ENCODE results near the gene CPNE1. TPM values are rescaled to one million over a fixed set of nuclear protein-coding genes. Genes with fewer than 3 reads are reported as not detected.

Gene CPNE1
- total RNA-seq, 1 experiment from 2014 or later: 333 TPM

DNA sequence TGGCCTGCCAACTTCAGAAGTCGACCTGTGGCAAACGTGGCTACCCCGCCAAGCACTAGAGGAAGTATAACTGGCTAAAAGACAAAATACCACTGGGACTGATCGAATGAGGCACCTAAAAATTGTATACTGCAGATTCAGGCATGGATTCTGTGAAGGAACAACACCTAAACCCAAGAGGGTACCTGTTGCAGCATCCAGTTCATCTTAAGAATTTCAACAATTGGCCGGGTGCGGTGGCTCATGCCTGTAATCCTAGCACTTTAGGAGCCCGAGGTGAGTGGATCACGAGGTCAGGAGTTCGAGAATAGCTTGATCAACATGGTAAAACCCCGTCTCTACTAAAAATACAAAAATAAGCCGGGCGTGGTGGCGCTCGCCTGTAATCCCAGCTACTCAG is 76.3 kb downstream of the CPNE1 start:
- CTCF ChIA-PET: no interaction called here
- DNase-seq (ENCODE audit: low read depth, low spot score): no peak
- RAD21 ChIA-PET (ENCODE audit: low non-redundant PET in 1 of 2, low total read pairs in 2 of 2, uncharacterized antibody in 2 of 2, unreplicated experiment in 2 of 2): no interaction called here
- Histone ChIP-seq H3K79me2 (ENCODE audit: insufficient read depth, low read length) (no peaks in the 10 kb centered on the region), H3K9me2 (ENCODE audit: insufficient read depth) (no peaks in the 10 kb centered on the region), H3K9ac (ENCODE audit: low read length) (no peak overlapping the region), H3K27ac (ENCODE audit: low read depth, low read length) (no peak overlapping the region), H3K9me3 (ENCODE audit: control insufficient read depth in 1 of 2, insufficient read depth in 1 of 2, low read depth in 1 of 2, low read length in 2 of 2) (no peaks in the 10 kb centered on the region), H4K20me1 (ENCODE audit: insufficient read depth) (no peaks in the 10 kb centered on the region), H3K4me1 (ENCODE audit: control insufficient read depth in 1 of 2, insufficient read depth in 2 of 2, low read length in 2 of 2) (peaks cover 0 to 3% of the 10 kb centered on the region in 2 experiments; a peak in 1 of 4 replicates), H3K4me3 (replicated peaks in 1 of 2; ENCODE audit: low read depth in 1 of 2, low read length in 2 of 2) (no peak overlapping the region), H3K27me3 (ENCODE audit: insufficient read depth, low read length) (no peaks in the 10 kb centered on the region), H2AFZ (ENCODE audit: low read depth, low read length, poor library complexity, severe bottlenecking) (no peak overlapping the region), H3K4me2 (ENCODE audit: low read length) (no peak overlapping the region), H3K36me3 (ENCODE audit: control insufficient read depth in 1 of 2, insufficient read depth in 2 of 2, low read length in 2 of 2) (no peaks in the 10 kb centered on the region)
- TF ChIP-seq SP1 (IDR thresholded peaks at IDR 0.05; ENCODE audit: low read depth) (no peak), POLR2AphosphoS5 (IDR thresholded peaks at IDR 0.05; ENCODE audit: low read depth, low read length) (no peak), YY1 (IDR thresholded peaks at IDR 0.05; ENCODE audit: extremely low read depth, insufficient replicate concordance, low read depth, low read length) (no peak), ZFX (IDR thresholded peaks at IDR 0.05) (no peak), ELF1 (IDR thresholded peaks at IDR 0.05; ENCODE audit: borderline replicate concordance, low read depth) (no peak), POLR2A (IDR thresholded peaks at IDR 0.05; ENCODE audit: borderline replicate concordance, extremely low read depth, insufficient read depth, insufficient read length) (no peak), MAX (IDR thresholded peaks at IDR 0.05) (no peak), CTCF (IDR thresholded peaks at IDR 0.05 in 2 of 3, conservative IDR thresholded peaks at IDR 0.05 in 1 of 3; ENCODE audit: borderline replicate concordance in 1 of 3, insufficient read depth in 1 of 3, low read depth in 2 of 3, low read length in 2 of 3) (no peak), CBX3 (IDR thresholded peaks at IDR 0.05; ENCODE audit: low read depth) (no peak), SIN3A (IDR thresholded peaks at IDR 0.05; ENCODE audit: low read depth) (no peak), RAD21 (IDR thresholded peaks at IDR 0.05; ENCODE audit: low read depth) (no peak), FOSL1 (IDR thresholded peaks at IDR 0.05; ENCODE audit: low read depth) (no peak), ATF3 (IDR thresholded peaks at IDR 0.05) (no peak), ZNF274 (IDR thresholded peaks at IDR 0.05; ENCODE audit: low read depth, low read length) (no peak), EZH2 (IDR thresholded peaks at IDR 0.05) (no peak), SRF (IDR thresholded peaks at IDR 0.05; ENCODE audit: low read depth) (no peak), TCF7L2 (IDR thresholded peaks at IDR 0.05; ENCODE audit: borderline replicate concordance, extremely low read depth, insufficient read depth, insufficient read length) (no peak), EZH2phosphoT487 (IDR thresholded peaks at IDR 0.05; ENCODE audit: borderline replicate concordance) (no peak)
- TF ChIP-seq, protein P1, sequence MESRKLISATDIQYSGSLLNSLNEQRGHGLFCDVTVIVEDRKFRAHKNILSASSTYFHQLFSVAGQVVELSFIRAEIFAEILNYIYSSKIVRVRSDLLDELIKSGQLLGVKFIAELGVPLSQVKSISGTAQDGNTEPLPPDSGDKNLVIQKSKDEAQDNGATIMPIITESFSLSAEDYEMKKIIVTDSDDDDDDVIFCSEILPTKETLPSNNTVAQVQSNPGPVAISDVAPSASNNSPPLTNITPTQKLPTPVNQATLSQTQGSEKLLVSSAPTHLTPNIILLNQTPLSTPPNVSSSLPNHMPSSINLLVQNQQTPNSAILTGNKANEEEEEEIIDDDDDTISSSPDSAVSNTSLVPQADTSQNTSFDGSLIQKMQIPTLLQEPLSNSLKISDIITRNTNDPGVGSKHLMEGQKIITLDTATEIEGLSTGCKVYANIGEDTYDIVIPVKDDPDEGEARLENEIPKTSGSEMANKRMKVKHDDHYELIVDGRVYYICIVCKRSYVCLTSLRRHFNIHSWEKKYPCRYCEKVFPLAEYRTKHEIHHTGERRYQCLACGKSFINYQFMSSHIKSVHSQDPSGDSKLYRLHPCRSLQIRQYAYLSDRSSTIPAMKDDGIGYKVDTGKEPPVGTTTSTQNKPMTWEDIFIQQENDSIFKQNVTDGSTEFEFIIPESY (IDR thresholded peaks at IDR 0.05; ENCODE audit: extremely low read depth, insufficient replicate concordance, low read length): no peak
- intact Hi-C loops (cut with micrococcal nuclease): no loop called here
- ATAC-seq: no peak
- no TSS peak for BruUV-seq (replicated peaks)
- POLR2A ChIA-PET: no interaction called here

Data from HCT116 (cell line).